NCI-H128 (cell line): ENCODE measurements around the gene DDX60.
A peak's percentile ranks its signal among the peaks of the same experiment; 100 is the strongest.
"Not testable (repeated sequence)": the region's sequence is repeated elsewhere in the genome, so short reads cannot be mapped to it uniquely, and the experiment has no call there.

Experiments
- DNase-seq: peaks from one replicate; lab custom pipeline; 2025; ENCODE audit not compliant: unreplicated experiment; lab: John Stamatoyannopoulos, UW

The DDX60 gene

DNA sequence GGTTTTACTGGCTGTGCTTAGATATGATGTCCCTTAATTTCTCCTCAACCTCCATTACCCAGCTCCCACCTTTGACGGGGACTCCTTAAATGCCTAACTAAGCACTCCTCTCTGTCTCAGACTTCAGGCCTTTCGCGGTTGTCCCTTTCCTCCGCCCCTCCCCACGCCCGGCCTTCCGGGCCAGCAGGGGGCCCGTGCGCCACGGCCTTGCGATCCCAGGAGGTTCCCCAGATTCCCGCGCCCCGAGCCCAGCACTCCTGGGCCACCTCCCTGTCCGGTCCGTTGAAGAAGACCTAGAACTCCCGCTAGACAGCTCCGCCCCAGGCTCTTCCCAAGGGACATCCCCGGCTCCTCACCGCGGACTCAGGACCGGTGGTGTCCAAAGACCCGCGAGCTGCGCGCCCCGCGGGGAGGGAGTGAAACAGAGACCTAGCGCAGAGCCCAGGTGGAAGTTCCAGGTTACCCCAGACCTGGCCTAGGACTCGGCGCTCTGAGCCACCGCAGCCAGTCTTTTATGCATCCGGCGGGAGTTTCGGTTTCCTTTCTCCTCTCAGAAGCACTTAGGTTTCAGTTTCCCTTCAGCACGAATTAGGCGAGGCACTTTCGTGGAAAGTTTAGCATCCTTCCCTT, at the start of gene DDX60:
Gene DDX60 (minus strand): TSS at position 487 of the 630 bp plus-strand sequence. CDS start 7,493 bp downstream, outside the sequence.
- DNase-seq = peak; percentile 2

DNA sequence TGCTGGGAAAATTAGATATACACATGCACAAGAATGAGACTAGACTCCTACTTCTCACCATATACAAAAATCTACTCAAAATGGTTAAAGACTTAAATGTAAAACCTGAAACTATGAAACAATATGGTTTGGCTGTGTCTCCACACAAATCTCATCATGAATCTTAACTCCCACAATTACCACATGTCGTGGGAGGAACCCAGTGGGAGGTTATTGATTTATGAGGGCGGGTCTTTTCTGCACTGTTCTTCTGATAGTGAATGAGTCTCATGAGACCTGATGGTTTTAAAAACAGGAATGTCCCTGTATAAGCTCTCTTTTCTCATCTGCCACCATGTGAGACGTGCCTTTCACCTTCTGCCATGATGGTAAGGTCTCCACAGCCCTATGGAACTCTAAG, 48.5 kb upstream of the DDX60 start:
- DNase-seq = no peak

DNA sequence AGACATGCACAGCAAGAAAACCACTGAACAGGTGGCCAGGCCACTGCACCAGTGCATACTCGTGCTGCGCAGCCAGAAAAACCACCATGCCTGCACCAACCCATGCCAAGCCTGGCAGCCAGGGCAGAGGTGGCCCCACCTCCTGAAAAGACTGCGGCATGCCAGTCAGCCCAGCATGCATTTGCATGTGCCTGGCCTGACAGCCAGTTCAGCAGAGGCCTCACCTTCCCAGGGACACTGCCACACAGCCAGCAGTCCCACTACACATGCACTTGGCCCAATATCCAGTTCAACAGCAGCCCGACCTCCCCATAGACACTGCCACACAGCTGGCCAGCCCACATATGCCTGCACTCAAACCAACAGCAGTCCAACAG, 43.5 kb upstream of the DDX60 start:
- no peak for DNase-seq

GRCh38 chr4:168361365-168362024, 42.9 kb upstream of the DDX60 start:
- DNase-seq = no peak

GRCh38 chr4:168360271-168360670, 41.7 kb upstream of the DDX60 start:
- no peak for DNase-seq

DNA sequence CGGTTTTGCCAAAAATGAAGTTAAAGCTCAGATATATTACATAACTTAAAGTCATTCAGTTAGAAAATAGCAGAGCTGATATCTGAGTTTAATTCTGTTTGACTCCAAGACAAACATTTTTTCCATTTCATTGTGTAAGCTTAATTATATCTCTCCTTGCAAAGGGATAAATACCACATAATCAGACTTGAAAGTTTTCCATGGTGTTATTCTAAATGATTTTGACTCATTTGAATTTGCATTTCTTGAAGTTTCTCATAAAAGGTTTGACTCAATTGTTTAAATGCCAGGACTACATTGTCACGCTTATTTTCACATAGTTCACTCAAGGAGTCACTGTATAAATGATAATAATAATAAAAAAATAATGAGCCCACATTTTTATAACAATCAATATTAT, 39.4 kb upstream of the DDX60 start:
- DNase-seq = no peak

DNA sequence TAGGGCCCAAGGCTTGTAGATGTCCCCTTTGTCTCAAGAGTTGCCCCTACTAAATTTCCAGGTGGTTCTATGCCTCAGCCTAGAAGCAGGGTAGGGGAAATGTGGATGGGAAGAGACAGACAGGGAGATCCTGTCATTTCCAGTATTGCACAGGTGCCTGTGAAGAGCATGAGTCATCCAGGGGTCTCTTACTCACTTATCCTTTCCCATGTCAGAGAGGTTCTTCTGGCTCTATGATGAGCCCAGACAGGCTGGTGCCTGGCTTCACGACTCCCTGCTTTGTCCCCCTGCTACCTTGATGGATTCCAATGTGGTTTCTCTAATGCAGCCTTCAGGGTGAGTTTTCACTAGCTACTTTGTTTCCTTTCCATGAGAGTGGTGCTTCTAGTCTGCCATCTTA, 35.2 kb upstream of the DDX60 start:
- DNase-seq = no peak

GRCh38 chr4:168337550-168337940, 19.0 kb upstream of the DDX60 start:
- no peak for DNase-seq

- DNase-seq = no peak
Measured at GRCh38 chr4:168336837-168337549, 18.4 kb upstream of the DDX60 start.

DNA sequence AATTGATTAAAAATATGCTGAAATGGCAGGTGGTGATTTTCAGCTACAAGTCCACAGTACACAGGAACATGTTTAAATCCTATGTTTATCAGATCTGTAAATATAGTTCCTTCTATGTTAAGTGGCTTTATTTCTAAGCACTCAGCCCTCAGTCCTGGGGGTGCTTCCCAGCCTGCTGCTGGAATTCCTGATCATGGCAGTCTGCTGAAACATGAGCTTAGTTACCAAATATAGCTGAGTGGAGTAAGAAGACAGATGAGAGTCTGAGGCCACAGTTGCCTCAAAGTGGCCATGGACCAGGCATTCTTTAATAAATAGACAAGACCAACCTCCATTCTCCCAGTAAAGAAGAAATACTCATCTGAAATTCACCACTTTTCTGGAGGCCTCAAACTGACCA, 17.1 kb upstream of the DDX60 start:
- no peak for DNase-seq

GRCh38 chr4:168334053-168334452, 15.5 kb upstream of the DDX60 start:
- DNase-seq = no peak

GRCh38 chr4:168330575-168330974, 12.0 kb upstream of the DDX60 start:
- not testable (repeated sequence) for DNase-seq

GRCh38 chr4:168325591-168325990, 7.0 kb upstream of the DDX60 start:
- DNase-seq = no peak

GRCh38 chr4:168321006-168321405, 2.5 kb upstream of the DDX60 start:
- DNase-seq = no peak

- DNase-seq = no peak
Measured at GRCh38 chr4:168319486-168320019, 1.0 kb upstream of the DDX60 start.

GRCh38 chr4:168317621-168318020, 931 bp downstream of the DDX60 start:
- no peak for DNase-seq

- DNase-seq = no peak
Measured at GRCh38 chr4:168309781-168310180, 8.8 kb downstream of the DDX60 start.

- DNase-seq = no peak
Measured at GRCh38 chr4:168308912-168309311, 9.6 kb downstream of the DDX60 start.

- DNase-seq = no peak
Measured at GRCh38 chr4:168306476-168306875, 12.1 kb downstream of the DDX60 start.

- DNase-seq = no peak
Measured at GRCh38 chr4:168304744-168305459, 13.7 kb downstream of the DDX60 start.

DNA sequence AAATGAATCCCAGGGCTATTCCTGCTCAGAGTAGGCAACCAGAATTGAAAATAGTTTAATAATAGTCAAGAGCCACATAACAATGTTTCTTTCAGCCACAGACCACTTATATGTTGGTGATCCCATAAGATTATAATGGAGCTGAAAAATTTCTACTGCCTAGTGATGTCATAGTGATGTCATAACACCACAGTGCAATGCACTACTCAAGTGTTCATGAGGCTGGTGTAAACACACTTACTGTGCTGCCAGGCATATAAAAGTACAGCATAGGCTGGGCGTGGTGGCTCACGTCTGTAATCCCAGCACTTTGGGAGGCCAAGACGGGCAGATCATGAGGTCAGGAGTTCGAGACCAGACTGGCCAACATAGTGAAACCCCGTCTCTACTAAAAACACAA, 15.1 kb downstream of the DDX60 start:
- DNase-seq = not testable (repeated sequence)
